K562 treated with DMSO at 1 percent for 12 hours (cell line): Measurements from ENCODE around the gene PKHD1. TPM values are rescaled to one million over a fixed set of nuclear protein-coding genes. Genes with fewer than 3 reads are reported as not detected.

Experiments
- total RNA-seq: library from RNA; unstranded; fragments of 300-600 nt; gene quantifications from 2 replicates; pipeline ENCODE4 v1.2.3, GENCODE V29; 2022; ENCODE audit not compliant: insufficient read depth

PKHD1 gene
- 0.06 TPM in 1 of 2 replicates, not detected in the other for total RNA-seq

GRCh38 chr6:52087498-52087999 is at the start of gene PKHD1:
TSS of gene PKHD1 (minus strand) at chr6:52087613. CDS start at chr6:52084933, 2,680 bp downstream.

Other genes with a start within 250 kb of the PKHD1 start
- gene IL17A, start 98.8 kb upstream of the PKHD1 start, total RNA-seq: not detected in 2 replicates
- not detected in 2 replicates for gene IL17F, start 156.9 kb upstream of the PKHD1 start, total RNA-seq
- 131 and 196 TPM in 2 replicates for gene MCM3, start 197.1 kb upstream of the PKHD1 start, total RNA-seq